ENCODE measurements around the gene DYNC1I1.

GRCh38 chr7:96033009-96033598 lies 260.8 kb downstream of the DYNC1I1 start:
- TF ChIP-seq YY1 (IDR thresholded peaks at IDR 0.05; ENCODE audit: insufficient read depth, insufficient read length) (no peak), SUZ12 (IDR thresholded peaks at IDR 0.05; ENCODE audit: extremely low read depth, insufficient read depth, insufficient read length) (no peak), ZNF274 (IDR thresholded peaks at IDR 0.05; ENCODE audit: low read depth, low read length) (no peak)
